ENCODE data around the gene WDR11.
"Not testable (repeated sequence)": the region's sequence is repeated elsewhere in the genome, so short reads cannot be mapped to it uniquely, and the experiment has no call there.

The WDR11 gene

DNA sequence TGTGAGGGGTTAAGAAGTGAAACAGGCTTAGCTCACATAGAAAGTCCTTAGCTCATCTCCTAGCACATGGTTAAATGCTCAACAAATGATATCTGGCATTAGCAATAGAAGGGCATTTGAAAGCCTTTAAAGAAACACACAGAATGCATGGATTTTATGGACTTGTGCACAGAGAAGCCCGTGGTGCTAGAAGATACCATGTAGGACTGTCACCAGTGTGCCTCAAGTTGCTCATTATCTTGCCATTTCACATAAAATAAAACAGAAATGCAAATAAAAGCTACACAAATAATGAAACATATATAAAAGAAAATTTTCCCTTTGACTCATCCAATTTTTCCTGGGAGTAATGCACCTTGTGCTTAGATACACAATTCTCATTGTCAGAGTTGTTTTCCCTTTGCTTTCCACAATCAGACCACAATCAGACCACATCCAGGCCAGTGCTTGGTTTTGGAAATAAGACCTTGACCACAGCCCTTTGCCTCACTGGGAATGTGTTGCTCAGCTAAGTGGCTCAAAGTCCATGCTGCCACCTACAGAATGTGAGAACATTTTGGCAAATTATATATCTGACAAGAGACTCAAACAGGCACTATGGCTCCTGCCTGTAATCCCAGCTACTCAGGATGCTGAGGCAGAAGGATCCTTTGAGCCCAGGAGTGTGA is 9.5 kb upstream of the WDR11 start:
- no peak for DNase-seq (ENCODE audit: low read depth in 2 of 2)

GRCh38 chr10:120854388-120854787 is 3.2 kb downstream of the WDR11 start:
- no peak for DNase-seq (ENCODE audit: low read depth in 2 of 2)

GRCh38 chr10:120861178-120861855 is 10.2 kb downstream of the WDR11 start:
- DNase-seq (ENCODE audit: low read depth in 2 of 2), result no peak

GRCh38 chr10:120873741-120874140 is 22.6 kb downstream of the WDR11 start:
- no peak for DNase-seq (ENCODE audit: low read depth in 2 of 2)

GRCh38 chr10:120883071-120883470 is 31.9 kb downstream of the WDR11 start:
- DNase-seq (ENCODE audit: low read depth in 2 of 2), result no peak

GRCh38 chr10:120887482-120887881 is 36.3 kb downstream of the WDR11 start:
- DNase-seq (ENCODE audit: low read depth in 2 of 2), result no peak

GRCh38 chr10:120891365-120891764 is 40.2 kb downstream of the WDR11 start:
- DNase-seq (ENCODE audit: low read depth in 2 of 2), result no peak

GRCh38 chr10:120894556-120894955 is 43.4 kb downstream of the WDR11 start:
- DNase-seq (ENCODE audit: low read depth in 2 of 2), result no peak

- no peak for DNase-seq (ENCODE audit: low read depth in 2 of 2)
These were observed 46.2 kb downstream of the WDR11 start for GRCh38 chr10:120897343-120897742.

DNA sequence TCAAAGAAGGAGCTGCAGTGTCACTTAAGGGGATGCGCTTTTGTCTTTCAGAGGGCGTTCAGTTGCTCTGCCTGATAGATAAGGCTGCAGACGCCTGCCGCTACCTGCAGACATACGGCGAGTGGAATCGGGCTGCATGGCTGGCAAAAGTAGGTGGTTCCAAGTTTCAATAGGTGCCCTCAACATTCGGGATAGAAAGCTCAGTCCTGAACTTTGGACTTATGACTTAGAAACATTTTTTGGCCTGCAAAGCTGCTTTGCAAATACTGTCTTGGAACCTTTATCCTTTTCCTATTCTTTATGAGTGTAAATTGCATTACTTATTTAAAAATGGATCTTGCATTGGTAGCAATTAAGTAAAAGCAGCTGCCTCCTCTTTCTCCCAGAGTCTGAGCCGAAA is 54.1 kb downstream of the WDR11 start:
- DNase-seq (ENCODE audit: low read depth in 2 of 2), result no peak

DNA sequence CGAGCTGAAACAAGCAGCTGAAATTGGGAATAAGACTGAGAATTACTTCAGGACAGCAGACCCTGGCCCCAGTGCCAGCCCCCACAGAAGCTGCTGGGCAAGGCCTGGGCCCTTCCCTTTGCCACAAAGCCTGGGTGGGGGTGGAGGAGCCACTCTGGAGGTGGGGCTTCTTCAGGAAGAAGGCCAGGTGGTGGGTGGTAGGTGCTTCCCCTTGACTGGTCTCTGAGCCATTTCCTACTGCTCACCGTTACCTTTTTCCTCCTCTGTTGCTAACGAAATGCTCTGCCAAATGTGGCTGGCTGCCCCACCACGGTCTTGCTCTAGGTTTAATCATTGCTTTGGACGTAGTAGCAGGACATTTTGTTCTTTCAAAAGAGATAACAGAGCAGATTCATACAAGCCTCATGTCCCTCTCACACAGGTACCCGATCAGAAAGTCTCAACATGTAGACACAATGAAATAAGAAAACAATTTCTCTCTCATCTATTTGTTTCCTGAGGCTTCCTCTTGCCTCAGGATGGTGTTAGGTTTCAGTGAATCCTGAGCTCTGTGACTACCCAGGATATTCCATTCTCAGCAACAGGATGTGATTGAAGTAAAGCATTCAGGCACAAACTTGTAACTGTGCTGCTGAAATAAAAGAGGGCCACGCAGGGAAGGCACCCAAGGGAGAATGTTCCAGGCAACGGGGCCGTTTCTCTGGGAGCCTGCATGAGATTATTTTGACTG is 66.5 kb downstream of the WDR11 start:
- no peak for DNase-seq (ENCODE audit: low read depth in 2 of 2)

DNA sequence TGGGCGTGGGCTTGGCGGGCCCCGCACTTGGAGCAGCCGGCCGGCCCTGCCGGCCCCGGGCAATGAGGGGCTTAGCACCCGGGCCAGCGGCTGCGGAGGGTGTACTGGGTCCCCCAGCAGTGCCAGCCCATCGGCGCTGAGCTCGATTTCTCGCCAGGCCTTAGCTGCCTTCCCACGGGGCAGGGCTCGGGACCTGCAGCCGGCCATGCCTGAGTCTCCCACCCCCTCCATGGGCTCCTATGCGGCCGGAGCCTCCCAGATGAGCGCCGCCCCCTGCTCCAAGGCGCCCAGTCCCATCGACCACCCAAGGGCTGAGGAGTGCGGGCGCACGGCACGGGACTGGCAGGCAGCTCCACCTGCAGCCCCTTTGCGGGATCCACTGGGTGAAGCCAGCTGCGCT is 72.7 kb downstream of the WDR11 start:
- DNase-seq (ENCODE audit: low read depth in 2 of 2), result not testable (repeated sequence)

GRCh38 chr10:120926611-120927010 is 75.4 kb downstream of the WDR11 start:
- no peak for DNase-seq (ENCODE audit: low read depth in 2 of 2)

DNA sequence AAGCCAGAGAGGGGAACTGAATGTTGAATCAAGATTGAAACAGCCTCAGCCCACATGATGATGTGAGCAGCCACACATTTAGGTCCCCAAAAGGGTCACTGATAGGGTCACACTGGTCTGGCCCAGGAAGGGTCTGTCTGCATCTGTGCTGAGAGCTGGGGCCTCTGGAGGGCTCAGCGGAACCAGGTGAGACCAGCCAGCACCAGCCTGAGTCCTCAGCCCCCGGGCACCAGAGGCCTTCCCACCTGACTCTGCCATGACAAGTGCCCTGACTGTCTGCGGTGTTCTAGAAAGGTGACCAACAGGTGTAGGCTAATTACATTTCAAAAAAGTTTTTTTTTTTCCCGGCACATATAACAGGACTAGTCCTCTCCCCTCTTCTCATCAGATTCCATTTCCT is 76.2 kb downstream of the WDR11 start:
- DNase-seq (ENCODE audit: low read depth in 2 of 2), result no peak

- DNase-seq (ENCODE audit: low read depth in 2 of 2), result no peak
These were observed 78.0 kb downstream of the WDR11 start for GRCh38 chr10:120929166-120929565.

GRCh38 chr10:120931423-120931822 is 80.3 kb downstream of the WDR11 start:
- DNase-seq (ENCODE audit: low read depth in 2 of 2), result no peak

DNA sequence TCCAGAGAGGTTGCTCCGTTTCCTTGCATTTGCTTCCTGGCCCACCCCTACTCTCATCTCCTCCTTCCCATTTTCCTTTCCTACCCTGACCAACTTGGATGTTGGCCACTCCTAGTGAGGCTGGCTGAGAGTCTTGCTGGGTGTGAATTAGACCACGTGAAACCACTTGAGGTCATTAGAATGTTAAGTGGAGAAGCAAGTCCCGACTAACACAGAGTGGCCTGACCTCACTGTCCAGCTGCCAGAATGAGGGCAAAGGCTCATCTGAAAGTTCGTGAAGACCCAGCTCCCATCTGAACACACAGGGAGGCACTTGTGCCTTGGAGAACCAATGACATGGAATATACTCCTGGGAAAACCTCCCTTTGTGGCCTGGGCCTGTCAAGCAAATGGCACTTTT is 80.8 kb downstream of the WDR11 start:
- DNase-seq (ENCODE audit: low read depth in 2 of 2), result no peak

DNA sequence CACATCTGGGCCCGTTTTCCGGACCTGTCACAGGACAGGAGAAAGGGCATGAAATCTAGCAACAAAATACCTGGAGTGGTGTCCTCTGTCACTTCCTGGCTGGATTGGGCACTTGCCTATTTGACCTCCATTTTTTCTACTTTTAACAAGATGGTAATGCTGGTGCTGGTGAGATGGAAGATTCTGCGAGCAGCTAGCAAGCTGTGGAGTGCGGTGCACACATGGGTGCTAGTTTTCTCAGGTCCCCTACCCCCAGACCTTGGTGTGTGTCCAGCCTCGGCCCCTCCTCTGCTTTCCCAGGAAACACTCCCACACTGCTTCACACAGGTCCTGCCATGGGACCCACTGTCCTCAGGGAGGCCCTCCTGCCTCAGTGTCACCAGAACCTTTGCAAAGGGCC is 87.7 kb downstream of the WDR11 start:
- no peak for DNase-seq (ENCODE audit: low read depth in 2 of 2)

- DNase-seq (ENCODE audit: low read depth in 2 of 2), result no peak
These were observed 89.2 kb downstream of the WDR11 start for GRCh38 chr10:120940299-120940900.

DNA sequence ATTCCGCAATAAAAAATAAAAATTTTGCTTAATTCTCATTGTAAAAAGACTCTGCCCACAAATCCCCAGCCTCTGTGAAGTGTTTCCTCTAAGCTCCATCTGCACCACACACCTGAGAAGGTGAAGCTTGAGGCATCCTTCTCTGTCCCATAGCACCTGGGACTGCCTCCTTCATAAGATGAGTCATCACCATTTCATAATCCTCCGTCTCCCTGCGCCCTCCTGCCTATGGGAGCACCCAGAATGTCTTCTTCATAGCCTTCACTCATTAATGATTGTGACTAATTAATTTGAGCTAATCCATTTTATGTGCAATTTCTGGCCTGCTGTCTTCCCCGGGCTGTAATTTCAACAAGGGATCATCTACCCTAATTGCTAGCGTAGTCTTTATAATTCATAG is 90.3 kb downstream of the WDR11 start:
- no peak for DNase-seq (ENCODE audit: low read depth in 2 of 2)

DNA sequence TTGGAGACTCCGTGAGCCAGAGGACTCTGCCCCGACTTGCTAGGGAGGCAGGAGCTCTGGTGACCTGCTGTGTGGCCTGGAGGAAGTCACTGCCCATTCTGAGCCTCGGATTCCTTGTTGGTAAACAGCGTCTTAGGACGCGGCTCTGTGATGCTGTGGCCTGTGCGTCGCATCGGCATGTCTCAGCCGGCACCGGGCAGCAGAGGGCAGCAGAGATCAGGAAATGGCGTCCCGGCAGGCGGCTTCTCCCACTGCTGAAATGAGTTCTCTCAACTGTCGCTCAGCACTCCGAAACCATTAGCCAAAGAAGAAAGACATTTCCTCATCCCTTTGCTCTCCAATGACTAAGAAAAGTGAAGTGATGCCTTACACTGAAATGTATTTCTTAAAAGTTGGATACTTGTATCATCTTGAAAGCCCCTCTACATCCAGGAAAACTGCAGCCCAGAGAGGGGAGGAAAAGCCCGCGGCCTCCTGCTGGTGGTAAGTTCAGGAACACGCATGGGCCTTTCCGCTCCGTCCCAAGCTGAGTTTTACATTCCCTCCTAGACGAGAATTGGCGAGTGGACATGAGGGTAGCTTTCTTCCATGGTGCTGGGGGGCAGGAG is 91.7 kb downstream of the WDR11 start:
- DNase-seq (ENCODE audit: low read depth in 2 of 2), result peak; percentile 41 to 42

GRCh38 chr10:120943542-120943941 is 92.4 kb downstream of the WDR11 start:
- DNase-seq (ENCODE audit: low read depth in 2 of 2), result no peak

All from stimulated activated CD8-positive, alpha-beta memory T cell treated with anti-CD3 and anti-CD28 coated beads, Interleukin-7, amount 100 ng/mL, for 4 hours (primary cell).